H9 (cell line): ENCODE measurements around the gene RNF214. TPM values are rescaled to one million over a fixed set of nuclear protein-coding genes. Genes with fewer than 3 reads are reported as not detected.

Experiments
- DNase-seq: peaks from one replicate; pipeline ENCODE4 v3.0.0-alpha.2; 2017
- H2AFZ ChIP-seq: one replicate; pipeline ENCODE4 v1.6.1; 2013; ENCODE audit warnings: mild to moderate bottlenecking, low read length, control low read depth, moderate library complexity
- H2AK5ac ChIP-seq: 2 replicates; pipeline ENCODE4 v1.6.1; 2013; ENCODE audit warnings: low read length, control low read depth, mixed read lengths; ENCODE audit not compliant: insufficient read length
- H2BK120ac ChIP-seq: one replicate; pipeline ENCODE4 v1.6.1; 2013; ENCODE audit warnings: low read depth, mild to moderate bottlenecking, low read length, control low read depth, inconsistent platforms; ENCODE audit not compliant: poor library complexity, severe bottlenecking
- H2BK12ac ChIP-seq: 2 replicates; pipeline ENCODE4 v1.6.1; 2013; ENCODE audit warnings: low read length, control low read depth, mixed read lengths, low read depth; ENCODE audit not compliant: insufficient read length
- H2BK15ac ChIP-seq: 2 replicates; pipeline ENCODE4 v1.6.1; 2013; ENCODE audit warnings: low read depth, low read length, control low read depth
- H2BK20ac ChIP-seq: one replicate; pipeline ENCODE4 v1.6.1; 2013; ENCODE audit warnings: low read depth, mild to moderate bottlenecking, low read length, control low read depth, inconsistent platforms; ENCODE audit not compliant: poor library complexity, severe bottlenecking
- H2BK5ac ChIP-seq: 2 replicates; pipeline ENCODE4 v1.6.1; 2013; ENCODE audit warnings: low read length, control low read depth, mixed read lengths; ENCODE audit not compliant: insufficient read length
- H3K14ac ChIP-seq: 2 replicates; pipeline ENCODE4 v1.6.1; 2013; ENCODE audit warnings: low read length, control low read depth; ENCODE audit not compliant: insufficient read depth
- H3K18ac ChIP-seq: 2 replicates; pipeline ENCODE4 v1.6.1; 2013; ENCODE audit warnings: low read depth, mild to moderate bottlenecking, mixed read lengths, low read length, control low read depth; ENCODE audit not compliant: insufficient read length
- H3K23ac ChIP-seq: 2 replicates; pipeline ENCODE4 v1.6.1; 2013; ENCODE audit warnings: low read length, control low read depth, mixed read lengths, low read depth; ENCODE audit not compliant: insufficient read length
- H3K23me2 ChIP-seq: 2 replicates; pipeline ENCODE4 v1.6.1; 2013; ENCODE audit warnings: low read depth, mild to moderate bottlenecking, mixed read lengths, low read length, control low read depth; ENCODE audit not compliant: insufficient read length, poor library complexity, severe bottlenecking
- H3K27ac ChIP-seq: 2 replicates; pipeline ENCODE4 v1.5.1; 2013; ENCODE audit warnings: low read length, control low read depth, mixed read lengths, low read depth; ENCODE audit not compliant: insufficient read length
- H3K27me3 ChIP-seq: 2 replicates; pipeline ENCODE4 v1.6.1; 2013; ENCODE audit warnings: low read length, control low read depth, inconsistent platforms; ENCODE audit not compliant: insufficient read depth
- H3K4ac ChIP-seq: 2 replicates; pipeline ENCODE4 v1.6.1; 2013; ENCODE audit warnings: low read depth, mild to moderate bottlenecking, control low read depth, inconsistent platforms, low read length, moderate library complexity
- H3K4me1 ChIP-seq: 2 replicates; pipeline ENCODE4 v1.6.1; 2013; ENCODE audit warnings: low read length, control low read depth, inconsistent platforms; ENCODE audit not compliant: insufficient read depth
- H3K4me2 ChIP-seq: 2 replicates; pipeline ENCODE4 v1.6.1; 2013; ENCODE audit warnings: low read length, control low read depth, mixed read lengths; ENCODE audit not compliant: insufficient read length, insufficient read depth
- H3K56ac ChIP-seq: 2 replicates; pipeline ENCODE4 v1.6.1; 2013; ENCODE audit warnings: low read depth, mild to moderate bottlenecking, mixed read lengths, low read length, control low read depth; ENCODE audit not compliant: insufficient read length
- H3K79me1 ChIP-seq: 2 replicates; pipeline ENCODE4 v1.6.1; 2013; ENCODE audit warnings: low read depth, mild to moderate bottlenecking, moderate library complexity, low read length, control low read depth, inconsistent platforms; ENCODE audit not compliant: insufficient read depth, poor library complexity, severe bottlenecking
- H3K79me2 ChIP-seq: 2 replicates; pipeline ENCODE4 v1.6.1; 2013; ENCODE audit warnings: low read length, control low read depth, inconsistent platforms; ENCODE audit not compliant: insufficient read depth
- H3K9ac ChIP-seq: 2 replicates; pipeline ENCODE4 v1.6.1; 2013; ENCODE audit warnings: low read length, control low read depth, mixed read lengths; ENCODE audit not compliant: insufficient read length; ENCODE audit errors: extremely low read depth
- H3K9me3 ChIP-seq: one replicate; pipeline ENCODE4 v1.6.1; 2013; ENCODE audit warnings: low read depth, low read length, inconsistent platforms; ENCODE audit not compliant: control insufficient read depth
- H3T11ph ChIP-seq: one replicate; pipeline ENCODE4 v1.6.1; 2013; ENCODE audit warnings: mild to moderate bottlenecking, low read length, control low read depth, inconsistent platforms
- H4K20me1 ChIP-seq: one replicate; pipeline ENCODE4 v1.6.1; 2013; ENCODE audit not compliant: control insufficient read depth, insufficient read length, insufficient read depth
- H4K5ac ChIP-seq: 2 replicates; pipeline ENCODE4 v1.6.1; 2013; ENCODE audit warnings: low read depth, mild to moderate bottlenecking, mixed read lengths, low read length, control low read depth; ENCODE audit not compliant: insufficient read length
- H4K8ac ChIP-seq: replicated peaks from 2 replicates; pipeline ENCODE4 v1.6.1; 2013; ENCODE audit warnings: low read length, control low read depth, mixed read lengths, low read depth; ENCODE audit not compliant: insufficient read length
- H4K91ac ChIP-seq: 2 replicates; pipeline ENCODE4 v1.6.1; 2013; ENCODE audit warnings: low read depth, mild to moderate bottlenecking, moderate library complexity, mixed read lengths, low read length, control low read depth; ENCODE audit not compliant: insufficient read length
- H3K27ac Mint-ChIP-seq, 3 experiments: 2 replicates in 2 of 3; 3 replicates in 1 of 3; pipeline ENCODE4 v1.8.0; 2020 to 2021; ENCODE audit warnings: mixed read lengths in 3 of 3, mild to moderate bottlenecking in 1 of 3, moderate library complexity in 1 of 3
- H3K27me3 Mint-ChIP-seq: 2 replicates; pipeline ENCODE4 v1.8.0; 2021; ENCODE audit warnings: low read depth, mild to moderate bottlenecking, moderate library complexity, mixed read lengths
- H3K36me3 Mint-ChIP-seq, 3 experiments: 2 replicates in 2 of 3; 3 replicates in 1 of 3; pipeline ENCODE4 v1.8.0; 2020 to 2021; ENCODE audit warnings: low read depth in 3 of 3, mixed read lengths in 3 of 3; ENCODE audit not compliant: insufficient read depth in 1 of 3
- H3K4me1 Mint-ChIP-seq, 2 experiments: 2 replicates each; pipeline ENCODE4 v1.8.0; 2020; ENCODE audit warnings: mixed read lengths in 2 of 2
- H3K4me3 Mint-ChIP-seq, 2 experiments: 2 replicates in 1 of 2; 3 replicates in 1 of 2; pipeline ENCODE4 v1.8.0; 2020 to 2021; ENCODE audit warnings: mild to moderate bottlenecking in 2 of 2, mixed read lengths in 2 of 2, moderate library complexity in 1 of 2
- H3K9me3 Mint-ChIP-seq, 2 experiments: 2 replicates in 1 of 2; 3 replicates in 1 of 2; pipeline ENCODE4 v1.8.0; 2020; ENCODE audit warnings: mild to moderate bottlenecking in 2 of 2, mixed read lengths in 2 of 2, moderate library complexity in 1 of 2
- WGBS: extraction: QIAGEN DNeasy Blood & Tissue Kit; methylation state at CpG from one replicate; pipeline ENCODE4 v1.1.7; 2013; ENCODE audit warnings: missing lambda C conversion rate, low lambda C conversion rate, mixed read lengths; ENCODE audit not compliant: insufficient read length; ENCODE audit errors: extremely low coverage; 5-methylcytosine and 5-hydroxymethylcytosine counted together
- total RNA-seq: library from RNA; stranded (reverse); gene quantifications from 2 replicates; pipeline ENCODE4 v1.2.1, GENCODE V29; 2021
- TF ChIP-seq, protein P1 (sequence below): fragments of 200-600 bp; sonication (generic); conservative IDR thresholded peaks from 3 replicates; pipeline ENCODE4 v1.8.0; 2021; ENCODE audit warnings: antibody characterized with exemption, mild to moderate bottlenecking

Gene RNF214
- total RNA-seq, 1 experiment from 2014 or later, result 26.0 TPM

GRCh38 chr11:117255966-117256365, 23.5 kb downstream of the RNF214 start:
- Histone ChIP-seq H3K14ac (no peak overlapping the region), H3K4me1 (no peaks in the 10 kb centered on the region), H4K20me1 (no peaks in the 10 kb centered on the region), H2BK5ac (no peak overlapping the region), H2BK12ac (no peak overlapping the region), H2BK20ac (no peak overlapping the region), H3K79me1 (no peaks in the 10 kb centered on the region), H4K8ac (no peak overlapping the region), H3T11ph (no peak overlapping the region), H3K9me3 (no peaks in the 10 kb centered on the region), H3K4ac (no peak overlapping the region), H3K9ac (no peak overlapping the region), H2AK5ac (no peak overlapping the region), H2AFZ (no peak overlapping the region), H4K91ac (no peak overlapping the region), H2BK15ac (no peak overlapping the region), H3K27me3 (no peaks in the 10 kb centered on the region), H3K27ac (no peak overlapping the region), H2BK120ac (no peak overlapping the region), H3K56ac (no peak overlapping the region), H3K79me2 (no peaks in the 10 kb centered on the region), H3K18ac (no peak overlapping the region), H3K23ac (no peak overlapping the region), H3K4me2 (no peak overlapping the region), H3K23me2 (no peaks in the 10 kb centered on the region), H4K5ac (no peak overlapping the region)
- peaks cover 5 to 36% (median 31%) of the 10 kb centered on the region in 3 experiments for H3K36me3 Mint-ChIP-seq
- no peak overlapping the region for H3K27ac Mint-ChIP-seq
- no peaks in the 10 kb centered on the region for H3K27me3 Mint-ChIP-seq
- WGBS, result no CpG with 5 or more reads among the region's 3 CpGs
- TF ChIP-seq, protein P1, sequence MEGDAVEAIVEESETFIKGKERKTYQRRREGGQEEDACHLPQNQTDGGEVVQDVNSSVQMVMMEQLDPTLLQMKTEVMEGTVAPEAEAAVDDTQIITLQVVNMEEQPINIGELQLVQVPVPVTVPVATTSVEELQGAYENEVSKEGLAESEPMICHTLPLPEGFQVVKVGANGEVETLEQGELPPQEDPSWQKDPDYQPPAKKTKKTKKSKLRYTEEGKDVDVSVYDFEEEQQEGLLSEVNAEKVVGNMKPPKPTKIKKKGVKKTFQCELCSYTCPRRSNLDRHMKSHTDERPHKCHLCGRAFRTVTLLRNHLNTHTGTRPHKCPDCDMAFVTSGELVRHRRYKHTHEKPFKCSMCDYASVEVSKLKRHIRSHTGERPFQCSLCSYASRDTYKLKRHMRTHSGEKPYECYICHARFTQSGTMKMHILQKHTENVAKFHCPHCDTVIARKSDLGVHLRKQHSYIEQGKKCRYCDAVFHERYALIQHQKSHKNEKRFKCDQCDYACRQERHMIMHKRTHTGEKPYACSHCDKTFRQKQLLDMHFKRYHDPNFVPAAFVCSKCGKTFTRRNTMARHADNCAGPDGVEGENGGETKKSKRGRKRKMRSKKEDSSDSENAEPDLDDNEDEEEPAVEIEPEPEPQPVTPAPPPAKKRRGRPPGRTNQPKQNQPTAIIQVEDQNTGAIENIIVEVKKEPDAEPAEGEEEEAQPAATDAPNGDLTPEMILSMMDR, result no peak
- no peak for DNase-seq
- H3K4me1 Mint-ChIP-seq, result no peaks in the 10 kb centered on the region
- H3K9me3 Mint-ChIP-seq, result no peaks in the 10 kb centered on the region; a peak in 1 of 5 replicates
- H3K4me3 Mint-ChIP-seq, result no peak overlapping the region
